ENCODE results near the gene KATNBL1. TPM values are rescaled to one million over a fixed set of nuclear protein-coding genes. Genes with fewer than 3 reads are reported as not detected.

KATNBL1 gene
- total RNA-seq, 4 donors from 2014 or later: 39.8 to 66.6 (median 50.5) TPM

- TF ChIP-seq POLR2A (IDR thresholded peaks at IDR 0.05) (no peak), CTCF (IDR thresholded peaks at IDR 0.05) (no peak)
- H3K9me3 ChIP-seq: no peaks in the 10 kb centered on the region
- no peaks in the 10 kb centered on the region for H3K4me1 ChIP-seq
- H3K4me3 ChIP-seq (replicated peaks in 1 of 3): no peak overlapping the region
- no peak for DNase-seq
- H3K27me3 ChIP-seq: no peaks in the 10 kb centered on the region
- no peak overlapping the region for H3K27ac ChIP-seq
- intact Hi-C loops (cut with DNase I): no loop called here
- peaks cover 5 to 8% of the 10 kb centered on the region in 2 donors for H3K36me3 ChIP-seq
These were observed 51.5 kb downstream of the KATNBL1 start for GRCh38 chr15:34158355-34158754.

GRCh38 chr15:34155859-34156258 lies 54.0 kb downstream of the KATNBL1 start:
- no peak overlapping the region for H3K27ac ChIP-seq
- intact Hi-C loops (cut with DNase I): no loop called here
- H3K4me3 ChIP-seq (replicated peaks in 1 of 3): no peak overlapping the region
- TF ChIP-seq CTCF (IDR thresholded peaks at IDR 0.05) (no peak), POLR2A (IDR thresholded peaks at IDR 0.05) (no peak)
- no peaks in the 10 kb centered on the region for H3K27me3 ChIP-seq
- 89 to 98% methylated on average over 7 of the region's 7 CpGs for WGBS, 2 donors
- peaks cover 1 to 16% of the 10 kb centered on the region in 2 donors for H3K36me3 ChIP-seq
- H3K9me3 ChIP-seq: no peaks in the 10 kb centered on the region
- no peaks in the 10 kb centered on the region for H3K4me1 ChIP-seq
- no peak for DNase-seq

GRCh38 chr15:34154725-34155204 lies 55.1 kb downstream of the KATNBL1 start:
- intact Hi-C loops (cut with DNase I): no loop called here
- Histone ChIP-seq H3K27me3 (no peaks in the 10 kb centered on the region), H3K27ac (no peak overlapping the region), H3K4me3 (replicated peaks in 1 of 3) (no peak overlapping the region), H3K4me1 (no peaks in the 10 kb centered on the region), H3K36me3 (peaks cover 0 to 16% of the 10 kb centered on the region in 2 donors), H3K9me3 (no peaks in the 10 kb centered on the region)
- 92 to 98% methylated on average over 7 of the region's 7 CpGs for WGBS, 2 donors
- DNase-seq: no peak
- no peak for TF ChIP-seq CTCF (IDR thresholded peaks at IDR 0.05)
- TF ChIP-seq POLR2A (IDR thresholded peaks at IDR 0.05): no peak

- Histone ChIP-seq H3K4me1 (no peaks in the 10 kb centered on the region), H3K9me3 (no peaks in the 10 kb centered on the region), H3K27me3 (no peaks in the 10 kb centered on the region), H3K27ac (no peak overlapping the region), H3K4me3 (replicated peaks in 1 of 3) (no peak overlapping the region), H3K36me3 (peaks cover 16 to 34% of the 10 kb centered on the region in 2 donors)
- no peak for DNase-seq
- intact Hi-C loops (cut with DNase I): no loop called here
- TF ChIP-seq POLR2A (IDR thresholded peaks at IDR 0.05) (no peak), CTCF (IDR thresholded peaks at IDR 0.05) (no peak)
- WGBS, 2 donors: 67 to 75% methylated on average over 6 of the region's 6 CpGs
These were observed 62.3 kb downstream of the KATNBL1 start for GRCh38 chr15:34147371-34148140.

GRCh38 chr15:34133511-34133910 lies 76.4 kb downstream of the KATNBL1 start:
- intact Hi-C loops (cut with DNase I): no loop called here
- no peaks in the 10 kb centered on the region for H3K27me3 ChIP-seq
- H3K4me1 ChIP-seq: no peaks in the 10 kb centered on the region
- no peak for TF ChIP-seq CTCF (IDR thresholded peaks at IDR 0.05)
- no peak for TF ChIP-seq POLR2A (IDR thresholded peaks at IDR 0.05)
- H3K27ac ChIP-seq: no peak overlapping the region
- DNase-seq: no peak
- H3K4me3 ChIP-seq (replicated peaks in 1 of 3): no peak overlapping the region
- H3K9me3 ChIP-seq: no peaks in the 10 kb centered on the region
- WGBS, 2 donors: 91 to 95% methylated on average over 1 of the region's 1 CpG
- H3K36me3 ChIP-seq: no peaks in the 10 kb centered on the region

Data from thyroid gland (tissue), 4 donors.